GM12891 (cell line): ENCODE results near the gene PMM2.

ENCODE experiments used
- POLR2A ChIP-seq: IDR thresholded peaks from 2 replicates; pipeline ENCODE4 v1.6.1; 2011; ENCODE audit warnings: low read depth, low read length, control low read depth
- POLR2AphosphoS5 ChIP-seq: IDR thresholded peaks from 2 replicates; pipeline ENCODE4 v1.6.1; 2011; ENCODE audit warnings: low read depth, low read length, control low read depth

- 0 out of 2 replicates have a peak, but pooled peaks have one; percentile 36 for TF ChIP-seq POLR2AphosphoS5
- no peak for TF ChIP-seq POLR2A
Measured at GRCh38 chr16:8831871-8832716, 34.5 kb downstream of the PMM2 start.
